PFSK-1 (cell line): ENCODE data around the gene UHRF2.

Experiments used
- FOXP2 ChIP-seq: optimal IDR thresholded peaks from 2 replicates; pipeline ENCODE3; 2011; ENCODE audit warnings: borderline replicate concordance, control low read depth, inconsistent platforms; ENCODE audit not compliant: insufficient read depth; ENCODE audit errors: extremely low read length, extremely low read depth
- POLR2AphosphoS5 ChIP-seq: IDR thresholded peaks from 2 replicates; pipeline ENCODE4 v1.6.1; 2012; ENCODE audit warnings: low read depth, mild to moderate bottlenecking, control low read depth, low read length, moderate library complexity
- SIN3A ChIP-seq: IDR thresholded peaks from 2 replicates; pipeline ENCODE4 v1.6.1; 2012; ENCODE audit warnings: mild to moderate bottlenecking, low read length, moderate library complexity, borderline replicate concordance; ENCODE audit not compliant: insufficient read depth
- TAF1 ChIP-seq: IDR thresholded peaks from 2 replicates; pipeline ENCODE4 v1.6.1; 2012; ENCODE audit warnings: low read length, control low read depth, borderline replicate concordance; ENCODE audit not compliant: insufficient read depth
- TF ChIP-seq, protein P1 (sequence below), 2 experiments: IDR thresholded peaks; 2 replicates each; pipeline versions ENCODE4 v1.6.1 to v1.8.0; 2011 to 2012; ENCODE audit warnings: low read depth in 2 of 2, low read length in 2 of 2, control low read depth in 1 of 2, inconsistent platforms in 1 of 2, mild to moderate bottlenecking in 1 of 2, moderate library complexity in 1 of 2; ENCODE audit not compliant: insufficient read depth in 1 of 2

Gene UHRF2

DNA sequence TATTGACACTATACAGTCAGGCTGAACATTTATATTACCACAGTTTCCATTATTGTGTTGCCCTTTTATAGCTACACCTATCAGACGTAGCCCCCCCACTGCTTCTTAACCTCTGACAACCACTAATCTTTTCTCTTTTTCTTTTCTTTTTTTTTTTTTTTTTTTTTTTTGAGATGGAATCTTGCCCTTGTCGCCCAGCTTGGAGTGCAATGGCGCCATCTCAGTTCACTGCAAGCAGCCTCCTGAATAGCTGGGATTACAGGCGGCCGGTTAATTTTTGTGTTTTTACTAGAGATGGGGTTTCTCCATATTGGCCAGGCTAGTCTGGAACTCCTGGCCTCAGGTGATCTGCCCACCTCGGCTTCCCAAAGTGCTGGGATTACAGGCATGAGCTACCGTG, 75.4 kb downstream of the UHRF2 start:
- TF ChIP-seq FOXP2 = no peak
- TF ChIP-seq SIN3A = no peak
- TF ChIP-seq, protein P1, sequence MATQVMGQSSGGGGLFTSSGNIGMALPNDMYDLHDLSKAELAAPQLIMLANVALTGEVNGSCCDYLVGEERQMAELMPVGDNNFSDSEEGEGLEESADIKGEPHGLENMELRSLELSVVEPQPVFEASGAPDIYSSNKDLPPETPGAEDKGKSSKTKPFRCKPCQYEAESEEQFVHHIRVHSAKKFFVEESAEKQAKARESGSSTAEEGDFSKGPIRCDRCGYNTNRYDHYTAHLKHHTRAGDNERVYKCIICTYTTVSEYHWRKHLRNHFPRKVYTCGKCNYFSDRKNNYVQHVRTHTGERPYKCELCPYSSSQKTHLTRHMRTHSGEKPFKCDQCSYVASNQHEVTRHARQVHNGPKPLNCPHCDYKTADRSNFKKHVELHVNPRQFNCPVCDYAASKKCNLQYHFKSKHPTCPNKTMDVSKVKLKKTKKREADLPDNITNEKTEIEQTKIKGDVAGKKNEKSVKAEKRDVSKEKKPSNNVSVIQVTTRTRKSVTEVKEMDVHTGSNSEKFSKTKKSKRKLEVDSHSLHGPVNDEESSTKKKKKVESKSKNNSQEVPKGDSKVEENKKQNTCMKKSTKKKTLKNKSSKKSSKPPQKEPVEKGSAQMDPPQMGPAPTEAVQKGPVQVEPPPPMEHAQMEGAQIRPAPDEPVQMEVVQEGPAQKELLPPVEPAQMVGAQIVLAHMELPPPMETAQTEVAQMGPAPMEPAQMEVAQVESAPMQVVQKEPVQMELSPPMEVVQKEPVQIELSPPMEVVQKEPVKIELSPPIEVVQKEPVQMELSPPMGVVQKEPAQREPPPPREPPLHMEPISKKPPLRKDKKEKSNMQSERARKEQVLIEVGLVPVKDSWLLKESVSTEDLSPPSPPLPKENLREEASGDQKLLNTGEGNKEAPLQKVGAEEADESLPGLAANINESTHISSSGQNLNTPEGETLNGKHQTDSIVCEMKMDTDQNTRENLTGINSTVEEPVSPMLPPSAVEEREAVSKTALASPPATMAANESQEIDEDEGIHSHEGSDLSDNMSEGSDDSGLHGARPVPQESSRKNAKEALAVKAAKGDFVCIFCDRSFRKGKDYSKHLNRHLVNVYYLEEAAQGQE (IDR thresholded peaks at IDR 0.05; ENCODE audit: insufficient read depth in 1 of 2, low read depth in 2 of 2, low read length in 2 of 2) = no peak
- no peak for TF ChIP-seq POLR2AphosphoS5
- TF ChIP-seq TAF1 = no peak

- TF ChIP-seq, protein P1 (IDR thresholded peaks at IDR 0.05; ENCODE audit: insufficient read depth in 1 of 2, low read depth in 2 of 2, low read length in 2 of 2) = no peak
- TF ChIP-seq FOXP2 (no peak), TAF1 (no peak), POLR2AphosphoS5 (no peak), SIN3A (no peak)
Measured at GRCh38 chr9:6489099-6489498, 76.1 kb downstream of the UHRF2 start.

DNA sequence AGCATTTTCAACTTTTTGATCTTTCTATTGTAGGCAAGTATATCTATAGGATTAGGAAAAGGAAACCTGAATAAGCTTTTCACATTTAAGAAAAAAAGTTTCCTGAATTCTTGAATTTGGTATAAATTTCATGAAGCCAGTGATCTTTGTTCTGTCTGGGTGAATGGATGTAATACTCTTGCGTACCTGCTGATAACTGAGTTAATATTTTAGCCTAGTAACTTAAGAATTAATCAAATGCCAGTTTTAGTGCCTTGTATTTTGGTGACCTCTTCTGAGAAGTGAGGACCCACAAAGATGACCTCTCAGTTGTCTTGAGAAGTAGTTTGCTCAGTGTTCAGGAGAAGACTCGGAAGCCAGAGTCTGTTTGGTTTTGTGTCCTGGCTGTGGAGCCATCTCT, 77.9 kb downstream of the UHRF2 start:
- TF ChIP-seq FOXP2 (no peak), SIN3A (no peak), TAF1 (no peak), POLR2AphosphoS5 (no peak)
- TF ChIP-seq, protein P1 (IDR thresholded peaks at IDR 0.05; ENCODE audit: insufficient read depth in 1 of 2, low read depth in 2 of 2, low read length in 2 of 2) = no peak

GRCh38 chr9:6495466-6495865, 82.5 kb downstream of the UHRF2 start:
- TF ChIP-seq, protein P1 (IDR thresholded peaks at IDR 0.05; ENCODE audit: insufficient read depth in 1 of 2, low read depth in 2 of 2, low read length in 2 of 2) = no peak
- TF ChIP-seq POLR2AphosphoS5 (no peak), SIN3A (no peak), FOXP2 (no peak), TAF1 (no peak)

DNA sequence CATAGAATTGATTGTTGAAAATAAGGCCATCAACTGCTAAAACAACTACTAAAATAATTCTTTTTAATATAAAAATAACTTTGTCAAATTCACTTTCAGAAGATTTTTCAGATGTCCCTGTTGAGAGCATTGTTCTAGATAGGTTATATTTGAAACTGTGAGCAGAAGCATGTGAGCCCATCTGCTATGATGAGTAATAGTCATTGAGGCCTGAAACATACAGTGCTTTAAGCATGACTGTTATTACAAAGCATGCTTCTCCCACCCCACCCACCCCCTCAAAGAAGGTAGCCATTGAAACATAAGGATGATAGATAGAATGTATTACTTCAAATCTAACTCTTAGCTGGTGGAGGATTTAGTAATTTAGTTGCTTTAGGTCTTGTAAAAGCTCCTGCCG, 86.0 kb downstream of the UHRF2 start:
- TF ChIP-seq SIN3A = no peak
- TF ChIP-seq, protein P1 (IDR thresholded peaks at IDR 0.05; ENCODE audit: insufficient read depth in 1 of 2, low read depth in 2 of 2, low read length in 2 of 2) = no peak
- no peak for TF ChIP-seq TAF1
- TF ChIP-seq POLR2AphosphoS5 = no peak
- no peak for TF ChIP-seq FOXP2
